CD4-positive, alpha-beta memory T cell (primary cell): Measurements from ENCODE around the gene ZFHX3. TPM values are rescaled to one million over a fixed set of nuclear protein-coding genes. Genes with fewer than 3 reads are reported as not detected.

Experiments used
- CTCF ChIA-PET: fragments of 350-600 bp; sonication (Branson Sonifier 250); formaldehyde crosslinking; loops from one replicate; lab custom pipeline; 2021; ENCODE audit warnings: inconsistent platforms; ENCODE audit not compliant: partially characterized antibody; lab: Charles Lee
- POLR2A ChIA-PET: fragments of 350-600 bp; sonication (Branson Sonifier 250); formaldehyde crosslinking; loops from one replicate; lab custom pipeline; 2021; ENCODE audit not compliant: partially characterized antibody; lab: Charles Lee
- DNase-seq, 5 donors: peaks; one replicate each; pipeline versions ENCODE4 v3.0.0 to v3.0.0-alpha.2; 2020 to 2022; ENCODE audit warnings: mixed read lengths in 1 of 5
- H3K27ac ChIP-seq: one replicate; pipeline ENCODE4 v1.7.0; 2013; ENCODE audit warnings: low read depth, low read length
- H3K27me3 ChIP-seq: 2 replicates; pipeline ENCODE4 v1.7.0; 2013; ENCODE audit warnings: mild to moderate bottlenecking, low read length, moderate library complexity; ENCODE audit not compliant: insufficient read depth
- H3K36me3 ChIP-seq: 2 replicates; pipeline ENCODE4 v1.7.0; 2013; ENCODE audit warnings: mild to moderate bottlenecking, low read length, moderate library complexity; ENCODE audit not compliant: insufficient read depth
- H3K4me1 ChIP-seq: 2 replicates; pipeline ENCODE4 v1.7.0; 2013; ENCODE audit warnings: mild to moderate bottlenecking, low read length, moderate library complexity; ENCODE audit not compliant: insufficient read depth
- H3K4me3 ChIP-seq, 2 donors: one replicate each; pipeline ENCODE4 v1.7.0; 2013; ENCODE audit warnings: low read length in 2 of 2, mild to moderate bottlenecking in 1 of 2
- H3K9me3 ChIP-seq, 2 donors: one replicate each; pipeline ENCODE4 v1.7.0; 2013; ENCODE audit warnings: low read length in 2 of 2, control low read depth in 1 of 2; ENCODE audit not compliant: control insufficient read depth in 1 of 2
- H3K27ac Mint-ChIP-seq, 7 donors: one replicate each; pipeline ENCODE4 v1.8.0; 2020 to 2021; ENCODE audit warnings: mixed read lengths in 7 of 7, mild to moderate bottlenecking in 6 of 7, inconsistent platforms in 3 of 7, moderate library complexity in 3 of 7
- H3K27me3 Mint-ChIP-seq, 2 donors: one replicate each; pipeline ENCODE4 v1.8.0; 2020 to 2021; ENCODE audit warnings: mixed read lengths in 2 of 2
- H3K36me3 Mint-ChIP-seq, 2 donors: one replicate each; pipeline ENCODE4 v1.8.0; 2020 to 2021; ENCODE audit warnings: mixed read lengths in 2 of 2, inconsistent platforms in 1 of 2, mild to moderate bottlenecking in 1 of 2
- H3K4me1 Mint-ChIP-seq, 4 donors: one replicate each; pipeline ENCODE4 v1.8.0; 2020 to 2021; ENCODE audit warnings: mixed read lengths in 4 of 4, mild to moderate bottlenecking in 1 of 4
- H3K4me3 Mint-ChIP-seq, 8 donors: one replicate each; pipeline ENCODE4 v1.8.0; 2020 to 2021; ENCODE audit warnings: mixed read lengths in 8 of 8, mild to moderate bottlenecking in 7 of 8, moderate library complexity in 6 of 8, inconsistent platforms in 3 of 8
- H3K9me3 Mint-ChIP-seq, 8 donors: one replicate each; pipeline ENCODE4 v1.8.0; 2020 to 2021; ENCODE audit warnings: mixed read lengths in 8 of 8, mild to moderate bottlenecking in 5 of 8, inconsistent platforms in 3 of 8, moderate library complexity in 1 of 8
- intact Hi-C: fragments of 100-400 bp; cut with micrococcal nuclease; formaldehyde crosslinking; loops from one replicate; pipeline ENCODE4 v1.15.1; 2023
- polyA plus RNA-seq, 2 donors: library from polyadenylated mRNA; unstranded; fragments of 300-500 nt; fragmentation: Illumina TruSeq; gene quantifications; one replicate each; pipeline ENCODE4 v1.2.3, GENCODE V29; 2021
- total RNA-seq, 2 experiments: library from RNA; stranded (reverse); gene quantifications; one replicate each; pipeline ENCODE4 v1.2.3, GENCODE V29; 2021

ZFHX3 gene
- total and polyA plus RNA-seq, 4 experiments from 2014 or later: 0.01 to 0.99 (median 0.36) TPM

DNA sequence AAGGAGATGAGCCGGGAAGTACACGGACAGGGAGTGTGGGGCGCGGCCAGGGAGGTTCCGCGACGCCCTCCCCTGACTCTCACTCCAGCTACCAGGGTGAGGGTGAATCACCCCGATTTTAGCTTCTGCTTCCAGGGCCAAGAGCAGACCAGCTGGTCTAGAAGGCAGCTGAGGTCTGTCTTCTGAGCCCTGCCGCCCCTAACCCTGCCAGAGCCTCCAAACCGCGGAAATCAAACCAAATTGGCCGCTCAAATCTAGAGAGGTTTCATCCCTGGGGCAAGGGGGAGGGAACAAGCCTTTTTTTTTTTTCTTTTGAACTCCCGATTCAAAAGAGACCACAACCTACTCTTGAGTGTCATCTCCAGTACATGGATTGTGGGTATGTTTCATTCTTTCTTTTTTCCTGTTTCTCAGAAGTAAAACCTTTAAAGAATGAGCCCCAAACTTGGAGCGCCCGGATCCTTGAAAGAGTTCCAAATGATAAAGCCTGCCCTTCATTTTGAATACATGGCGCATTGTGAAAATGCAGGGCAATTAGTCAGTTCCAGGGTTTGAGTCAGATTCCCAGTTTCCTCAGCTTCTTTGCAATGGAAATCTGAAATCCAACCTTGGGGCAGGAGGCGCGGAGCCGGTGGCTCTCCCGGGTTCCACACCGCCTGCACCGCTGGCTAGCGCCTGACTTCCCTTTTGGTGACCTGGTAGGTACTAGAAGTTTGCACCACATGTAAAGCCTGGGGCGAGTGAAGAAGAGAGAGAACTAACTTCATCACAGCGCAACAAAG, 16.5 kb upstream of the ZFHX3 start:
- DNase-seq: no peak
- no peaks in the 10 kb centered on the region for H3K9me3 ChIP-seq
- no peaks in the 10 kb centered on the region for H3K36me3 ChIP-seq
- no peaks in the 10 kb centered on the region for H3K36me3 Mint-ChIP-seq
- CTCF ChIA-PET: no interaction called here
- H3K9me3 Mint-ChIP-seq: no peaks in the 10 kb centered on the region
- POLR2A ChIA-PET: no interaction called here
- intact Hi-C loops: no loop called here
- peaks cover 18% of the 10 kb centered on the region for H3K27me3 ChIP-seq
- H3K27ac Mint-ChIP-seq: no peak overlapping the region
- H3K4me1 ChIP-seq: no peaks in the 10 kb centered on the region
- no peak overlapping the region for H3K27ac ChIP-seq
- H3K4me3 Mint-ChIP-seq: no peak overlapping the region
- peaks cover 46 to 48% of the 10 kb centered on the region in 2 donors for H3K27me3 Mint-ChIP-seq
- no peak overlapping the region for H3K4me3 ChIP-seq
- H3K4me1 Mint-ChIP-seq: peaks cover 3 to 9% (median 6%) of the 10 kb centered on the region in 4 donors

- no peaks in the 10 kb centered on the region for H3K36me3 Mint-ChIP-seq
These were observed 15.9 kb upstream of the ZFHX3 start for GRCh38 chr16:73063854-73064211.

GRCh38 chr16:73062743-73063733, 15.1 kb upstream of the ZFHX3 start:
- Mint-ChIP-seq H3K4me3 (peak overlapping the region in 1 of 8 donors; percentile 35), H3K27me3 (peaks cover 46 to 47% of the 10 kb centered on the region in 2 donors), H3K9me3 (no peaks in the 10 kb centered on the region), H3K36me3 (no peaks in the 10 kb centered on the region), H3K27ac (no peak overlapping the region), H3K4me1 (peaks cover 8 to 14% (median 11%) of the 10 kb centered on the region in 4 donors)
- H3K27ac ChIP-seq: no peak overlapping the region
- no peaks in the 10 kb centered on the region for H3K9me3 ChIP-seq
- CTCF ChIA-PET: no interaction called here
- H3K27me3 ChIP-seq: peaks cover 23% of the 10 kb centered on the region
- H3K4me1 ChIP-seq: no peaks in the 10 kb centered on the region
- DNase-seq: no peak
- intact Hi-C loops: no loop called here
- no peaks in the 10 kb centered on the region for H3K36me3 ChIP-seq
- no peak overlapping the region for H3K4me3 ChIP-seq
- POLR2A ChIA-PET: no interaction called here

More at GRCh38 chr16:73063854-73064211, 15.9 kb upstream of the ZFHX3 start:
- H3K9me3 Mint-ChIP-seq: no peaks in the 10 kb centered on the region
- ChIA-PET CTCF (no interaction called here), POLR2A (no interaction called here)
- peak overlapping the region in 1 of 8 donors; percentile 4 for H3K4me3 Mint-ChIP-seq
- Histone ChIP-seq H3K4me3 (no peak overlapping the region), H3K27me3 (peaks cover 23% of the 10 kb centered on the region), H3K9me3 (no peaks in the 10 kb centered on the region), H3K27ac (no peak overlapping the region), H3K4me1 (no peaks in the 10 kb centered on the region), H3K36me3 (no peaks in the 10 kb centered on the region)
- intact Hi-C loops: no loop called here
- peaks cover 7 to 14% (median 10%) of the 10 kb centered on the region in 4 donors for H3K4me1 Mint-ChIP-seq
- H3K27ac Mint-ChIP-seq: no peak overlapping the region
- no peak for DNase-seq
- H3K27me3 Mint-ChIP-seq: peaks cover 48 to 49% of the 10 kb centered on the region in 2 donors

DNA sequence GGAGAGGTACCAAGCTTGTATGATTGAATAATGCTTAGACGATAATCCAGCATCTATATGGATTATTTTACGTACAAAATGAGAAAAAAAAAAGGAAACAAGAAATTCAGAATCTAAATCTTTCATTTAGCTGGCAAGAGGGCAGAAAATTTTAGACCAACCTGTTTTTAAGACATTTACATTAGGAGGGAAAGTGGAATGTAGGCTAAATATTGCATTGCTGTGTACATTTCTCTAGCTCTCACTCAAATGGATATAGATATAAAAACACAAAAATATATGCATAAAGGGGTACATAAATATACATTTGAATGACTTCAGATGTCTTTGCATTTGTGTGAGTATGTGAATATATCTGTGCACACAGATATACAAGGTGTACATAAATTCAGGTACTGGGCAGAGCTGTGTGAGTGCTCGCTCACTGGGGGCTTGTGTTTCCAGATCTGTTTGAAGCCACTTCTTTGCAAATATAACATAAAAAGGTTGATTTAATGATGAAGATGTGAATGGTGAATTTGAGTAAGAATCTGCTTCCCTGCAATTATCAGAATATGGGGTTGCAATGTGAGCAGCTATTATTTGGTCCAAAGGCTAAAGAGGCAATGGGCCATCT, 14.2 kb upstream of the ZFHX3 start:
- H3K27me3 ChIP-seq: peaks cover 23% of the 10 kb centered on the region
- intact Hi-C loops: no loop called here
- POLR2A ChIA-PET: no interaction called here

GRCh38 chr16:73060892-73061490, 13.1 kb upstream of the ZFHX3 start:
- Histone ChIP-seq H3K4me3 (no peak overlapping the region), H3K27ac (no peak overlapping the region), H3K4me1 (no peaks in the 10 kb centered on the region), H3K27me3 (peaks cover 26% of the 10 kb centered on the region), H3K36me3 (no peaks in the 10 kb centered on the region), H3K9me3 (no peaks in the 10 kb centered on the region)
- Mint-ChIP-seq H3K9me3 (peaks cover 0 to 2% (median 0%) of the 10 kb centered on the region in 8 donors), H3K36me3 (peaks cover 2 to 4% of the 10 kb centered on the region in 2 donors), H3K27ac (no peak overlapping the region), H3K27me3 (peaks cover 49 to 56% of the 10 kb centered on the region in 2 donors), H3K4me1 (peaks cover 10 to 23% (median 16%) of the 10 kb centered on the region in 4 donors), H3K4me3 (peak overlapping the region in 1 of 8 donors; percentile 15)
- POLR2A ChIA-PET: no interaction called here
- CTCF ChIA-PET: no interaction called here
- no peak for DNase-seq
- intact Hi-C loops: no loop called here

More for the DNA sequence above, 14.2 kb upstream of the ZFHX3 start:
- peaks cover 0 to 2% (median 0%) of the 10 kb centered on the region in 8 donors for H3K9me3 Mint-ChIP-seq
- H3K9me3 ChIP-seq: no peaks in the 10 kb centered on the region
- no peaks in the 10 kb centered on the region for H3K36me3 ChIP-seq
- H3K27me3 Mint-ChIP-seq: peaks cover 46 to 50% of the 10 kb centered on the region in 2 donors
- CTCF ChIA-PET: interaction anchor here (0.7 kb wide), 1 partner anchor 902 kb away, joined by 3 read pairs; no protein-coding TSS in a partner anchor
- peaks cover 2 to 3% of the 10 kb centered on the region in 2 donors for H3K36me3 Mint-ChIP-seq
- peaks cover 10 to 18% (median 14%) of the 10 kb centered on the region in 4 donors for H3K4me1 Mint-ChIP-seq
- H3K27ac Mint-ChIP-seq: no peak overlapping the region
- no peak overlapping the region for H3K4me3 ChIP-seq
- H3K4me1 ChIP-seq: no peaks in the 10 kb centered on the region
- H3K4me3 Mint-ChIP-seq: no peak overlapping the region
- no peak for DNase-seq
- no peak overlapping the region for H3K27ac ChIP-seq

DNA sequence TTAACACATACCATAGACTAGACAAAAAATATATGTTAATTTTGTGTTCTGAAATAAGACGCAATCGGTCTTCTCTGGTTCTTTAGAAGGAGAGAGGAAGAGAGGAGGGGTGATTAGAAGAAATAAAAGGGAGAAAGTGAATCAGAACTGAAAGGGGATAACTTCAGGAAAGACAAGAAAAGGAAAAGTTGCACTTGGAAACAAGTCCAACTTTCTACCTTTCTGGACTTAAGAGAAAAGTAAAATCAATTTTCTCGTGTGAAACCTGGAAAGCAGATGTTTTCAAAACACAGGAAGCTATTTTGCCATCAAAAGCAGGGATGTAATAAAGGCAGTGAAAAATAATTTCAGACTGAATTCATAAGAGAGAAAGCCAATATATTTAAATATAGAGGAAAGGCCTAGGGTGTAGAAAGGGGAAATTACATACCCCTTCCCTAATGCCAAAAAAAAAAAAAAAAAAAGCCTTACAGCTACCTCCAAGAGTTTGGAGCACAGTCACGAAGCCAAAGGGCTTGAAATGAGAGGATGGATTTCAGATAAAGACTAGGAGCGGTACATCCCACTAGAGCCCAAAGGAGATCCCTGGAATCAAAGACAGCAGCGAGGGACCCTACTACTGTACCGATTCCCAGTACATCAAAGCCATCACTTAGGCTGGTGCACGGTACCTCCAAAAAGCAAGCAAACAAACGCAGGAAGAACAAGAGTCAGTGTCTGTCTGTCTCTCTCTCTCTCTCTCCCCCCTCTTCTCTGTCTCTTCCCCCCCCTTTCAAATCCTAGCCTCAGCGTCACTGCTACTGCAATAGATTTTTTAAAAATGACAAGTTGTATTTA, 12.1 kb upstream of the ZFHX3 start:
- Mint-ChIP-seq H3K27ac (no peak overlapping the region), H3K4me1 (peaks cover 10 to 26% (median 17%) of the 10 kb centered on the region in 4 donors), H3K27me3 (peaks cover 50 to 60% of the 10 kb centered on the region in 2 donors), H3K9me3 (peaks cover 0 to 4% (median 0%) of the 10 kb centered on the region in 8 donors), H3K4me3 (peak overlapping the region in 6 of 8 donors; percentile 1 to 85 (median 80)), H3K36me3 (peaks cover 2 to 4% of the 10 kb centered on the region in 2 donors)
- Histone ChIP-seq H3K27me3 (peaks cover 27% of the 10 kb centered on the region), H3K27ac (no peak overlapping the region), H3K9me3 (no peaks in the 10 kb centered on the region), H3K4me3 (no peak overlapping the region), H3K36me3 (no peaks in the 10 kb centered on the region), H3K4me1 (no peaks in the 10 kb centered on the region)
- intact Hi-C loops: no loop called here
- ChIA-PET CTCF (no interaction called here), POLR2A (no interaction called here)
- no peak for DNase-seq
